Esophagus squamous epithelium (tissue), 4 donors: ENCODE data around the gene RASAL2.

ENCODE experiments used
- POLR2A ChIP-seq, 4 donors: fragments of 450-650 bp; IDR thresholded peaks; one replicate each; pipeline ENCODE4 v1.6.1; 2017; ENCODE audit warnings: antibody characterized with exemption in 4 of 4, mild to moderate bottlenecking in 4 of 4, moderate library complexity in 3 of 4
- TF ChIP-seq, protein P1 (sequence below), 6 experiments: fragments of 450-650 bp in 4 of 6; fragments of 200-600 bp in 2 of 6; sonication (generic) in 2 of 6; IDR thresholded peaks; one replicate each; pipeline ENCODE4 v1.5.1; 2016 to 2019; ENCODE audit warnings: antibody characterized with exemption in 6 of 6, mild to moderate bottlenecking in 4 of 6, moderate library complexity in 4 of 6

DNA sequence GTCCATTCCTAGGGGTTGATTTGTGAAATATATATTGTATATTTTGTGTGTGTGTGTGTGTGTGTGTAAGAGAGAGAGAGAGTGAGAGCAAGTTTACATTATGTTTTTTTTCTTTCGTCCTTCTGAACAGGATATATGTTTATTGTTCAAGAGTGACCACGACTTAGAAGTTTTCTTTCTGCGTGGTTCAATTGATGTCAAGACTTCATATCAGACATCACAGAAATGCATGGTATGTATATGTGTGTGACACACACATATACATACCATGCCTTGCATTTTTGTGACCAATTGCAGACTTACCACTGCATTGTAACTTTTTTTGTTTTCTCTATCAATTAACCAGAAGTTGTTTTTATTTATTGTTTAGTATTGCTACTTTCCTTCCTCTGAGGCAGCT is 2.5 kb downstream of the RASAL2 start:
- TF ChIP-seq, protein P1, sequence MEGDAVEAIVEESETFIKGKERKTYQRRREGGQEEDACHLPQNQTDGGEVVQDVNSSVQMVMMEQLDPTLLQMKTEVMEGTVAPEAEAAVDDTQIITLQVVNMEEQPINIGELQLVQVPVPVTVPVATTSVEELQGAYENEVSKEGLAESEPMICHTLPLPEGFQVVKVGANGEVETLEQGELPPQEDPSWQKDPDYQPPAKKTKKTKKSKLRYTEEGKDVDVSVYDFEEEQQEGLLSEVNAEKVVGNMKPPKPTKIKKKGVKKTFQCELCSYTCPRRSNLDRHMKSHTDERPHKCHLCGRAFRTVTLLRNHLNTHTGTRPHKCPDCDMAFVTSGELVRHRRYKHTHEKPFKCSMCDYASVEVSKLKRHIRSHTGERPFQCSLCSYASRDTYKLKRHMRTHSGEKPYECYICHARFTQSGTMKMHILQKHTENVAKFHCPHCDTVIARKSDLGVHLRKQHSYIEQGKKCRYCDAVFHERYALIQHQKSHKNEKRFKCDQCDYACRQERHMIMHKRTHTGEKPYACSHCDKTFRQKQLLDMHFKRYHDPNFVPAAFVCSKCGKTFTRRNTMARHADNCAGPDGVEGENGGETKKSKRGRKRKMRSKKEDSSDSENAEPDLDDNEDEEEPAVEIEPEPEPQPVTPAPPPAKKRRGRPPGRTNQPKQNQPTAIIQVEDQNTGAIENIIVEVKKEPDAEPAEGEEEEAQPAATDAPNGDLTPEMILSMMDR (IDR thresholded peaks at IDR 0.05) = no peak
- no peak for TF ChIP-seq POLR2A (IDR thresholded peaks at IDR 0.05)
